ENCODE results near the gene NXT1. TPM values are rescaled to one million over a fixed set of nuclear protein-coding genes. Genes with fewer than 3 reads are reported as not detected.

The NXT1 gene
- total RNA-seq, 3 donors from 2014 or later (not counting 1 experiment from before 2014, with no cell fraction given) = 47.4 to 61.8 (median 56.3) TPM

DNA sequence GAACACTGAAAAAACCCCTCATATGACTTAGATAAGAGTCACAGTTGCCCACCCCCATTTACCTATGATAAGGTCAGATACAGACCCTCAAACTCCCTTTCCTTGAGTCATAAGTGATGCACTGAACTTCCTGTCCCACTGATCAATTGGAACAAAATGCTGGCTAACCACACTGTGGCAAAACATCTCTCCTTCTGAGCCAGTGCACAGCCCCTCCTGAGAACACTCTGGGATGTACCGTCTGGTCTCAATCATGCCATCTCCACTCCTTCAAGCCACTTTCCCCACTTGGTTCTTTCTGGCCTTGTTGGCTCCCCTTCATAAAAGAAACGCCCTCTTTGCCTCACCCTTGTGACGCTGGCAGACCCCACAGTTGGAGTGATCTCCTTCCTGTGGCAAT is 42.6 kb upstream of the NXT1 start:
- H3K27ac Mint-ChIP-seq = no peak overlapping the region
- H3K27me3 Mint-ChIP-seq (ENCODE audit: low read depth in 2 of 2) = peaks cover 8 to 15% of the 10 kb centered on the region in 2 donors
- H3K4me1 Mint-ChIP-seq = no peaks in the 10 kb centered on the region
- H3K27me3 ChIP-seq (ENCODE audit: control insufficient read depth, insufficient read depth, low read length) = no peaks in the 10 kb centered on the region
- no peak for DNase-seq
- no peaks in the 10 kb centered on the region for H3K36me3 Mint-ChIP-seq
- WGBS (ENCODE audit: insufficient coverage) = 82% methylated on average over 3 of the region's 3 CpGs
- no peaks in the 10 kb centered on the region for H3K36me3 ChIP-seq (ENCODE audit: control insufficient read depth, insufficient read depth, low read length)
- TF ChIP-seq CTCF (IDR thresholded peaks at IDR 0.05) = no peak
- H3K9me3 ChIP-seq (ENCODE audit: control insufficient read depth, insufficient read depth, low read length) = no peaks in the 10 kb centered on the region
- H3K9me3 Mint-ChIP-seq = no peaks in the 10 kb centered on the region
- no peak for ATAC-seq
- no peak overlapping the region for H3K4me3 Mint-ChIP-seq
- no peak overlapping the region for H3K27ac ChIP-seq (ENCODE audit: low read length)
- intact Hi-C loops (cut with micrococcal nuclease) = no loop called here
- H3K4me1 ChIP-seq (ENCODE audit: control insufficient read depth, insufficient read depth, low read length) = no peaks in the 10 kb centered on the region
- H3K4me3 ChIP-seq (ENCODE audit: low read length) = no peak overlapping the region

DNA sequence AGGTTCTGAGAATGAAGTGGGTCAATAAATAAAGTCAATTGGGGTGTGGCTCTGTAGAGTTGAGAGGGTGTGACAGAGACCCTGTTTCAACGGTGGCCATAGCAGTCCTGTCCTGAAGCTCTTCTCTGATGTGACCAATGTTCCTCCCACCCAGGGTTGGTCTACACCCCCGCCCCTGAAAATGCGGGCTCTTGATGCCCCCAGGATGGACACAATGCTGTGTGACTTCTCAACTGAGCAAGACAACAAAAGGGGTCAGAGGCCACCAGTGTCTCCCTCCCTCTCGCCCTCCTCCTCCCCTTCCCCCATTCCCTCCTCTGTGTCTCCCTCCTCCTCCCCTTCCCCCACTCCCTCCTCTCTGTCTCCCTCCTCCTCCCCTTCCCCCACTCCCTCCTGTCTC is 41.7 kb upstream of the NXT1 start:
- Histone ChIP-seq H3K9me3 (ENCODE audit: control insufficient read depth, insufficient read depth, low read length) (no peaks in the 10 kb centered on the region), H3K36me3 (ENCODE audit: control insufficient read depth, insufficient read depth, low read length) (no peaks in the 10 kb centered on the region), H3K4me1 (ENCODE audit: control insufficient read depth, insufficient read depth, low read length) (no peaks in the 10 kb centered on the region), H3K4me3 (ENCODE audit: low read length) (no peak overlapping the region), H3K27ac (ENCODE audit: low read length) (no peak overlapping the region), H3K27me3 (ENCODE audit: control insufficient read depth, insufficient read depth, low read length) (no peaks in the 10 kb centered on the region)
- intact Hi-C loops (cut with micrococcal nuclease) = no loop called here
- no peaks in the 10 kb centered on the region for H3K9me3 Mint-ChIP-seq
- DNase-seq = no peak
- ATAC-seq = no peak
- peaks cover 8 to 15% of the 10 kb centered on the region in 2 donors for H3K27me3 Mint-ChIP-seq (ENCODE audit: low read depth in 2 of 2)
- WGBS (ENCODE audit: insufficient coverage) = 79% methylated on average over 4 of the region's 4 CpGs
- H3K36me3 Mint-ChIP-seq = no peaks in the 10 kb centered on the region
- H3K27ac Mint-ChIP-seq = no peak overlapping the region
- no peak for TF ChIP-seq CTCF (IDR thresholded peaks at IDR 0.05)
- H3K4me1 Mint-ChIP-seq = no peaks in the 10 kb centered on the region
- H3K4me3 Mint-ChIP-seq = no peak overlapping the region

DNA sequence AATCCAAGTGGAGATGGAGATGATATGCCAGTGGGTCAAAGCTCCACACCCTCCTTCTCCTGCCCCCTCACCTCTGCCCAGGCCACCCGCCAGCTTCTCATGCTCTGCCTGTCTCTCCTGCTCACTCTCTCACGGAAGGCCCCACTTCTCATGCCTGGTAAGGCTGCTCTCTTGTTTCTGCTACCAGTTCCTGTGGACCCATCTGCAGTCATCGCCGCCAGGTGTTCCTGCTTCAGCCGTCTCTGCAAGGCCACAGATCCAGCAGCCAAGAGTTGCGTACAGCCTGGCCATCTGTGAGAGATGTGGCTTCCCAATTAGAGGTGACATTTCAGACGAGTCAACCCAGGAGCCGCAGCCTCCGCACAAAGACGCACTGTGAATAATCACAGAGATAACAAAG is 40.8 kb upstream of the NXT1 start:
- H3K27ac ChIP-seq (ENCODE audit: low read length) = no peak overlapping the region
- no peaks in the 10 kb centered on the region for H3K4me1 ChIP-seq (ENCODE audit: control insufficient read depth, insufficient read depth, low read length)
- peaks cover 5 to 11% of the 10 kb centered on the region in 2 donors for H3K27me3 Mint-ChIP-seq (ENCODE audit: low read depth in 2 of 2)
- H3K27ac Mint-ChIP-seq = no peak overlapping the region
- no peaks in the 10 kb centered on the region for H3K36me3 ChIP-seq (ENCODE audit: control insufficient read depth, insufficient read depth, low read length)
- H3K4me1 Mint-ChIP-seq = no peaks in the 10 kb centered on the region
- H3K9me3 Mint-ChIP-seq = no peaks in the 10 kb centered on the region
- no peak for DNase-seq
- no peaks in the 10 kb centered on the region for H3K9me3 ChIP-seq (ENCODE audit: control insufficient read depth, insufficient read depth, low read length)
- 88% methylated on average over 10 of the region's 10 CpGs for WGBS (ENCODE audit: insufficient coverage)
- intact Hi-C loops (cut with micrococcal nuclease) = no loop called here
- H3K36me3 Mint-ChIP-seq = no peaks in the 10 kb centered on the region
- no peak overlapping the region for H3K4me3 ChIP-seq (ENCODE audit: low read length)
- no peak for ATAC-seq
- H3K27me3 ChIP-seq (ENCODE audit: control insufficient read depth, insufficient read depth, low read length) = no peaks in the 10 kb centered on the region
- no peak for TF ChIP-seq CTCF (IDR thresholded peaks at IDR 0.05)
- H3K4me3 Mint-ChIP-seq = no peak overlapping the region

GRCh38 chr20:23311947-23312506 is 38.6 kb upstream of the NXT1 start:
- no peaks in the 10 kb centered on the region for H3K36me3 Mint-ChIP-seq
- no peaks in the 10 kb centered on the region for H3K36me3 ChIP-seq (ENCODE audit: control insufficient read depth, insufficient read depth, low read length)
- DNase-seq (no peak), ATAC-seq (no peak)
- H3K4me1 ChIP-seq (ENCODE audit: control insufficient read depth, insufficient read depth, low read length) = no peaks in the 10 kb centered on the region
- H3K4me3 ChIP-seq (ENCODE audit: low read length) = no peak overlapping the region
- TF ChIP-seq CTCF (IDR thresholded peaks at IDR 0.05) = no peak
- intact Hi-C loops (cut with micrococcal nuclease) = no loop called here
- no peaks in the 10 kb centered on the region for H3K27me3 ChIP-seq (ENCODE audit: control insufficient read depth, insufficient read depth, low read length)
- peaks cover 6 to 15% of the 10 kb centered on the region in 2 donors for H3K27me3 Mint-ChIP-seq (ENCODE audit: low read depth in 2 of 2)
- no peaks in the 10 kb centered on the region for H3K9me3 ChIP-seq (ENCODE audit: control insufficient read depth, insufficient read depth, low read length)
- H3K4me3 Mint-ChIP-seq = no peak overlapping the region
- no peak overlapping the region for H3K27ac ChIP-seq (ENCODE audit: low read length)
- 57% methylated on average over 7 of the region's 7 CpGs for WGBS (ENCODE audit: insufficient coverage)
- no peaks in the 10 kb centered on the region for H3K4me1 Mint-ChIP-seq
- no peak overlapping the region for H3K27ac Mint-ChIP-seq
- H3K9me3 Mint-ChIP-seq = no peaks in the 10 kb centered on the region
